GM12878 (cell line): Measurements from ENCODE around the gene ENAH. TPM values are rescaled to one million over a fixed set of nuclear protein-coding genes. Genes with fewer than 3 reads are reported as not detected.

ENCODE experiments used
- ATAC-seq: fragments of 200-7000 bp; cut with Tn5 transposase; 3 replicates; pipeline ENCODE4 v1.9.1; 2020; ENCODE audit warnings: mild to moderate bottlenecking, moderate library complexity
- BruUV-seq: library from RNA; stranded (reverse); fragments of 400-500 nt; replicated peaks from 2 replicates; lab custom pipeline; 2021; lab: Mats Ljungman, UMichigan
- CTCF ChIA-PET: fragments of 300-600 bp; sonication (Branson Sonifier 250); formaldehyde crosslinking; extraction: SDS; loops from one replicate; lab custom pipeline; 2021; ENCODE audit warnings: inconsistent platforms; lab: Yijun Ruan, JAX
- POLR2A ChIA-PET: fragments of 350-600 bp; formaldehyde crosslinking; extraction: SDS; loops from one replicate; lab custom pipeline; 2021; ENCODE audit warnings: inconsistent platforms; lab: Charles Lee
- RAD21 ChIA-PET: fragments of 300-600 bp; sonication (Branson Sonifier 250); formaldehyde crosslinking; loops from one replicate; lab custom pipeline; 2023; ENCODE audit warnings: antibody characterized with exemption; ENCODE audit not compliant: unreplicated experiment; lab: Charles Lee
- SMC1A ChIA-PET: fragments of 300-600 bp; sonication (Branson Sonifier 250); formaldehyde crosslinking; loops from one replicate; lab custom pipeline; 2023; ENCODE audit not compliant: unreplicated experiment, uncharacterized antibody; lab: Charles Lee
- DNase-seq: peaks from one replicate; pipeline ENCODE4 v3.0.0-alpha.2; 2011; ENCODE audit warnings: low read depth, low spot score
- FAIRE-seq: peaks from 3 replicates; lab custom pipeline; 2011; peaks lifted over from hg19 to GRCh38; lab: Jason Lieb, UNC
- H2AFZ ChIP-seq: 2 replicates; pipeline ENCODE4 v1.6.0; 2011; ENCODE audit warnings: low read depth, low read length, control low read depth; ENCODE audit not compliant: control insufficient read depth
- H3K27ac ChIP-seq: 2 replicates; pipeline ENCODE4 v1.5.1; 2011; ENCODE audit warnings: control low read depth; ENCODE audit not compliant: control insufficient read depth, insufficient read depth
- H3K27me3 ChIP-seq, 2 experiments: replicated peaks in 1 of 2; 2 replicates each; pipeline versions ENCODE4 v1.6.0 to v1.6.1; 2011; ENCODE audit warnings: low read length in 1 of 2; ENCODE audit not compliant: control insufficient read depth in 2 of 2, insufficient read depth in 2 of 2
- H3K36me3 ChIP-seq, 2 experiments: 2 replicates each; pipeline ENCODE4 v1.5.1; 2011; ENCODE audit warnings: low read length in 1 of 2; ENCODE audit not compliant: control insufficient read depth in 2 of 2, insufficient read depth in 2 of 2
- H3K4me1 ChIP-seq: 2 replicates; pipeline ENCODE4 v1.6.1; 2011; ENCODE audit warnings: mild to moderate bottlenecking, low read length, moderate library complexity, mixed read lengths; ENCODE audit not compliant: control insufficient read depth, insufficient read depth
- H3K4me2 ChIP-seq: 2 replicates; pipeline ENCODE4 v1.6.0; 2011; ENCODE audit warnings: control low read depth; ENCODE audit not compliant: control insufficient read depth, insufficient read depth
- H3K4me3 ChIP-seq: fragments of 200-600 bp; sonication (generic); 2 replicates; pipeline ENCODE4 v1.5.1; 2016
- H3K79me2 ChIP-seq: 2 replicates; pipeline ENCODE4 v1.6.0; 2011; ENCODE audit warnings: low read length; ENCODE audit not compliant: control insufficient read depth, insufficient read depth
- H3K9ac ChIP-seq: 2 replicates; pipeline ENCODE4 v1.8.0; 2011; ENCODE audit warnings: low read length, control low read depth, mixed read lengths; ENCODE audit not compliant: control insufficient read depth, insufficient read depth
- H3K9me3 ChIP-seq: replicated peaks from 3 replicates; pipeline ENCODE4 v1.5.1; 2011; ENCODE audit warnings: mild to moderate bottlenecking, low read length; ENCODE audit not compliant: control insufficient read depth, insufficient read depth
- H4K20me1 ChIP-seq: 2 replicates; pipeline ENCODE4 v1.6.0; 2011; ENCODE audit not compliant: control insufficient read depth, insufficient read depth
- BCL3 ChIP-seq: IDR thresholded peaks from 2 replicates; pipeline ENCODE4 v1.6.1; 2011; ENCODE audit warnings: borderline replicate concordance, low read depth, mild to moderate bottlenecking, moderate library complexity, low read length; ENCODE audit not compliant: insufficient read depth, poor library complexity, severe bottlenecking
- BCLAF1 ChIP-seq: fragments of 450-650 bp; IDR thresholded peaks from 2 replicates; pipeline ENCODE4 v1.6.1; 2017; ENCODE audit warnings: antibody characterized with exemption, mild to moderate bottlenecking, moderate library complexity
- CHD4 ChIP-seq: fragments of 200-600 bp; sonication (generic); IDR thresholded peaks from 2 replicates; pipeline ENCODE4 v1.6.1; 2016; ENCODE audit warnings: mild to moderate bottlenecking
- EED ChIP-seq: sonication (generic); IDR thresholded peaks from 2 replicates; pipeline ENCODE4 v1.6.1; 2016; ENCODE audit warnings: antibody characterized with exemption, low read depth
- ETV6 ChIP-seq, 2 experiments: fragments of 450-650 bp in 1 of 2; IDR thresholded peaks in 1 of 2; conservative IDR thresholded peaks in 1 of 2; 2 replicates each; pipeline ENCODE4 v1.6.1; 2014; ENCODE audit warnings: antibody characterized with exemption in 1 of 2, borderline replicate concordance in 1 of 2, low read depth in 1 of 2, mild to moderate bottlenecking in 1 of 2, moderate library complexity in 1 of 2
- GATAD2B ChIP-seq: fragments of 450-650 bp; conservative IDR thresholded peaks from 2 replicates; pipeline ENCODE4 v1.6.1; 2017; ENCODE audit warnings: low read depth, mild to moderate bottlenecking, moderate library complexity
- MAX ChIP-seq: IDR thresholded peaks from 2 replicates; pipeline ENCODE4 v1.6.1; 2012; ENCODE audit warnings: low read depth, low read length, improper control_type of control experiment
- MTA2 ChIP-seq: fragments of 450-650 bp; IDR thresholded peaks from 2 replicates; pipeline ENCODE4 v1.6.1; 2016; ENCODE audit warnings: low read depth, mild to moderate bottlenecking, moderate library complexity
- MTA3 ChIP-seq: IDR thresholded peaks from 2 replicates; pipeline ENCODE4 v1.6.1; 2012; ENCODE audit warnings: low read length, inconsistent platforms, borderline replicate concordance
- NBN ChIP-seq: fragments of 450-650 bp; IDR thresholded peaks from 2 replicates; pipeline ENCODE4 v1.6.1; 2016
- RUNX3 ChIP-seq: IDR thresholded peaks from 2 replicates; pipeline ENCODE4 v1.6.1; 2012; ENCODE audit warnings: low read length, inconsistent platforms
- SREBF1 ChIP-seq: IDR thresholded peaks from 2 replicates; pipeline ENCODE4 v1.6.1; 2012; ENCODE audit warnings: mild to moderate bottlenecking, low read length
- ZNF384 ChIP-seq: IDR thresholded peaks from 2 replicates; pipeline ENCODE4 v1.6.1; 2012; ENCODE audit warnings: low read depth, mild to moderate bottlenecking, low read length, improper control_type of control experiment, borderline replicate concordance
- WGBS: methylation state at CpG from one replicate; pipeline ENCODE4 v1.1.6; 2016; ENCODE audit warnings: low lambda C conversion rate; ENCODE audit not compliant: insufficient replicate concordance, insufficient coverage; ENCODE audit errors: missing lambda C conversion rate; 5-methylcytosine and 5-hydroxymethylcytosine counted together
- in situ Hi-C: fragments of 300-500 bp; cut with MboI; formaldehyde crosslinking; loops from 9 replicates; pipeline ENCODE4 v1.14.3; 2018; ENCODE audit warnings: mixed read lengths
- intact Hi-C: fragments of 100-400 bp; cut with micrococcal nuclease; formaldehyde crosslinking; loops from one replicate; pipeline ENCODE4 v1.14.2; 2022; ENCODE audit not compliant: unreplicated experiment
- polyA plus RNA-seq, 11 experiments: library from polyadenylated mRNA; depleted of rRNA in 4 of 11; unstranded in 6 of 11; stranded (reverse) in 5 of 11; fragments of >200 nt; fragmentation: Nextera tagmentation in 4 of 11; fragmentation: Illumina TruSeq in 1 of 11; extraction: Ambion mirVana in 4 of 11; extraction: Trizol in 1 of 11; gene quantifications; 1 replicate in 1 of 11; 2 replicates in 10 of 11; pipeline versions ENCODE4 v1.2.1 to v1.2.3, GENCODE V29; 2011 to 2016; ENCODE audit warnings: inconsistent platforms in 2 of 11, missing spikeins in 2 of 11, low read depth in 1 of 11
- total RNA-seq, 4 experiments: library from RNA; depleted of rRNA in 3 of 4; stranded (reverse); fragments of >200 nt in 3 of 4; fragmentation: Illumina TruSeq in 1 of 4; extraction: Trizol in 1 of 4; gene quantifications; 2 replicates each; pipeline versions ENCODE4 v1.2.1 to v1.2.3, GENCODE V29; 2013 to 2021
- TF ChIP-seq, protein P1 (sequence below): fragments of 450-650 bp; IDR thresholded peaks from 2 replicates; pipeline ENCODE4 v1.6.1; 2017; ENCODE audit warnings: low read depth, mild to moderate bottlenecking, moderate library complexity
- TF ChIP-seq, protein P2 (sequence below): fragments of 450-650 bp; IDR thresholded peaks from 2 replicates; pipeline ENCODE4 v1.6.1; 2016; ENCODE audit warnings: mild to moderate bottlenecking

ENAH gene
- total and polyA plus RNA-seq, 10 of the 15 experiments (the other 5 are each of a cell fraction or from before 2014, with no cell fraction given): under 0.01 to 0.62 (median 0.06) TPM; not detected in 5

- in situ Hi-C loops: no loop called here
- H3K9ac ChIP-seq: no peak overlapping the region
- H3K9me3 ChIP-seq: no peaks in the 10 kb centered on the region
- H4K20me1 ChIP-seq: no peaks in the 10 kb centered on the region
- no peaks in the 10 kb centered on the region for H3K36me3 ChIP-seq
- no TSS peak for BruUV-seq
- no peak overlapping the region for H3K27ac ChIP-seq
- intact Hi-C loops: no loop called here
- DNase-seq (no peak), FAIRE-seq (no peak), ATAC-seq (no peak)
- CTCF ChIA-PET: no interaction called here
- no peak overlapping the region for H3K4me3 ChIP-seq
- H3K27me3 ChIP-seq: peaks cover 0 to 2% of the 10 kb centered on the region in 2 experiments; a peak in 1 of 4 replicates
- SMC1A ChIA-PET: no interaction called here
- POLR2A ChIA-PET: interaction anchor here (0.6 kb wide), 1 partner anchor 12 kb away, joined by 4 read pairs; no protein-coding TSS in a partner anchor
- RAD21 ChIA-PET: interaction anchor here (1.2 kb wide), 1 partner anchor 34 kb away, joined by 3 read pairs; no protein-coding TSS in a partner anchor
- no peak overlapping the region for H3K4me2 ChIP-seq
- 26% methylated on average over 6 of the region's 6 CpGs for WGBS
- H3K79me2 ChIP-seq: no peaks in the 10 kb centered on the region
- no peaks in the 10 kb centered on the region for H3K4me1 ChIP-seq
- no peak overlapping the region for H2AFZ ChIP-seq
- TF ChIP-seq, protein P1, sequence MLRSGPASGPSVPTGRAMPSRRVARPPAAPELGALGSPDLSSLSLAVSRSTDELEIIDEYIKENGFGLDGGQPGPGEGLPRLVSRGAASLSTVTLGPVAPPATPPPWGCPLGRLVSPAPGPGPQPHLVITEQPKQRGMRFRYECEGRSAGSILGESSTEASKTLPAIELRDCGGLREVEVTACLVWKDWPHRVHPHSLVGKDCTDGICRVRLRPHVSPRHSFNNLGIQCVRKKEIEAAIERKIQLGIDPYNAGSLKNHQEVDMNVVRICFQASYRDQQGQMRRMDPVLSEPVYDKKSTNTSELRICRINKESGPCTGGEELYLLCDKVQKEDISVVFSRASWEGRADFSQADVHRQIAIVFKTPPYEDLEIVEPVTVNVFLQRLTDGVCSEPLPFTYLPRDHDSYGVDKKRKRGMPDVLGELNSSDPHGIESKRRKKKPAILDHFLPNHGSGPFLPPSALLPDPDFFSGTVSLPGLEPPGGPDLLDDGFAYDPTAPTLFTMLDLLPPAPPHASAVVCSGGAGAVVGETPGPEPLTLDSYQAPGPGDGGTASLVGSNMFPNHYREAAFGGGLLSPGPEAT: no peak
- no peak for TF ChIP-seq ETV6 (conservative IDR thresholded peaks at IDR 0.05 in 1 of 2, IDR thresholded peaks at IDR 0.05 in 1 of 2; ENCODE audit: borderline replicate concordance in 1 of 2, low read depth in 1 of 2)
- TF ChIP-seq RUNX3: no peak
- TF ChIP-seq SREBF1: no peak
- TF ChIP-seq NBN: no peak
- TF ChIP-seq BCLAF1: no peak
- TF ChIP-seq MTA2: no peak
- TF ChIP-seq CHD4: no peak
- no peak for TF ChIP-seq BCL3
- TF ChIP-seq, protein P2, sequence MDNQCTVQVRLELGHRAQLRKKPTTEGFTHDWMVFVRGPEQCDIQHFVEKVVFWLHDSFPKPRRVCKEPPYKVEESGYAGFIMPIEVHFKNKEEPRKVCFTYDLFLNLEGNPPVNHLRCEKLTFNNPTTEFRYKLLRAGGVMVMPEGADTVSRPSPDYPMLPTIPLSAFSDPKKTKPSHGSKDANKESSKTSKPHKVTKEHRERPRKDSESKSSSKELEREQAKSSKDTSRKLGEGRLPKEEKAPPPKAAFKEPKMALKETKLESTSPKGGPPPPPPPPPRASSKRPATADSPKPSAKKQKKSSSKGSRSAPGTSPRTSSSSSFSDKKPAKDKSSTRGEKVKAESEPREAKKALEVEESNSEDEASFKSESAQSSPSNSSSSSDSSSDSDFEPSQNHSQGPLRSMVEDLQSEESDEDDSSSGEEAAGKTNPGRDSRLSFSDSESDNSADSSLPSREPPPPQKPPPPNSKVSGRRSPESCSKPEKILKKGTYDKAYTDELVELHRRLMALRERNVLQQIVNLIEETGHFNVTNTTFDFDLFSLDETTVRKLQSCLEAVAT: no peak
- TF ChIP-seq MTA3: no peak
- no peak for TF ChIP-seq ZNF384
- TF ChIP-seq GATAD2B: no peak
- no peak for TF ChIP-seq MAX
- no peak for TF ChIP-seq EED
Observed at GRCh38 chr1:225693085-225693696, 40.3 kb upstream of the ENAH start.
